Fibroblast of lung (primary cell): ENCODE data around the gene TSSK6.

Source experiments
- EZH2 ChIP-seq: IDR thresholded peaks from 2 replicates; pipeline ENCODE4 v1.5.1; 2012; ENCODE audit warnings: low read length, control low read depth, mild to moderate bottlenecking; ENCODE audit errors: missing control alignments
- TF ChIP-seq, protein P1 (sequence below), 2 donors: IDR thresholded peaks in 1 of 2; conservative IDR thresholded peaks in 1 of 2; 1 replicate in 1 of 2; 2 replicates in 1 of 2; pipeline ENCODE4 v1.5.1; 2011 to 2012; ENCODE audit warnings: low read length in 2 of 2, control low read depth in 1 of 2, inconsistent platforms in 1 of 2, low read depth in 1 of 2, mild to moderate bottlenecking in 1 of 2

DNA sequence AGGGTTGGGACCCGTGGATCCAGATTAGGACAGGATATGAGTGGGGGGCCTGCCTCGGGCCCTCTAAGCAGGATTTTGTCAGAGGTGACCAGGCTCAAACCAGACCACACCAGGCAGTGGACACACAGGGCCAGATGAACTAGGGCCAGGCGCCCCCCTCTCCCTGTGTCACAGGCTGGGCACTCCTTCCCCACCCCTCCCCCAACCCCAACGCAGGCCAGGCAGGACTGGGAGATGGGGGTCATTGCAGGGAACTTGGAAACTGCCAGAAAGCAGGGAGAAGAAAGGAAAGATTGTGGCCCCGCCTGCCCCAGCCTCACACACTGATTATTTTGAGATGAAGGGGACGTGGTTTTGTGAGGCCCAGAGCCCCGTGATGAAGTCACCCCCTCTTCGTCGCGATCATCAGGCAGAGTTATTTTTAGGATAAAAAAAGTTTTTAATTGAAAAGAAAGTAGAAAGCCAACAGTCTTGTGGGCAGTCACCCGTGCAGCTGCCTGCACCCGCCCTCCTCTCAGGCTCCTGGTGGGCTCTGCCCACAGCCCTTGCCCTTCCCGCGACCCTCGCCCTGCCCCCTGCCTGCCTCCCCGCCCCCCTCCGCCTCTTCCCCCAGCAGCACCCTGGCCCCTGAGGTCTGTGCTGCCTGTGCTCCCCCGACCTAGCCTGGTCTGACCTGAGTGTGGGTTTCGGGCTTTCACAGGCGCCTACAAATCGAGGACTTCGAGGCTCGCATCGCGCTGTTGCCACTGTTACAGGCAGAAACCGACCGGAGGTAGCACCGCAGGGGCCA is 11.4 kb upstream of the TSSK6 start:
- TF ChIP-seq EZH2 = no peak
- TF ChIP-seq, protein P1, sequence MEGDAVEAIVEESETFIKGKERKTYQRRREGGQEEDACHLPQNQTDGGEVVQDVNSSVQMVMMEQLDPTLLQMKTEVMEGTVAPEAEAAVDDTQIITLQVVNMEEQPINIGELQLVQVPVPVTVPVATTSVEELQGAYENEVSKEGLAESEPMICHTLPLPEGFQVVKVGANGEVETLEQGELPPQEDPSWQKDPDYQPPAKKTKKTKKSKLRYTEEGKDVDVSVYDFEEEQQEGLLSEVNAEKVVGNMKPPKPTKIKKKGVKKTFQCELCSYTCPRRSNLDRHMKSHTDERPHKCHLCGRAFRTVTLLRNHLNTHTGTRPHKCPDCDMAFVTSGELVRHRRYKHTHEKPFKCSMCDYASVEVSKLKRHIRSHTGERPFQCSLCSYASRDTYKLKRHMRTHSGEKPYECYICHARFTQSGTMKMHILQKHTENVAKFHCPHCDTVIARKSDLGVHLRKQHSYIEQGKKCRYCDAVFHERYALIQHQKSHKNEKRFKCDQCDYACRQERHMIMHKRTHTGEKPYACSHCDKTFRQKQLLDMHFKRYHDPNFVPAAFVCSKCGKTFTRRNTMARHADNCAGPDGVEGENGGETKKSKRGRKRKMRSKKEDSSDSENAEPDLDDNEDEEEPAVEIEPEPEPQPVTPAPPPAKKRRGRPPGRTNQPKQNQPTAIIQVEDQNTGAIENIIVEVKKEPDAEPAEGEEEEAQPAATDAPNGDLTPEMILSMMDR (conservative IDR thresholded peaks at IDR 0.05 in 1 of 2, IDR thresholded peaks at IDR 0.05 in 1 of 2; ENCODE audit: low read depth in 1 of 2, low read length in 2 of 2) = no peak
